ENCODE measurements around the gene SGSH.

The SGSH gene

GRCh38 chr17:80236911-80237310 lies 16.8 kb upstream of the SGSH start:
- Histone ChIP-seq H3K9me3 (ENCODE audit: insufficient read depth, low read depth, low read length) (peaks cover 6% of the 10 kb centered on the region; the same call in 1 of the 2 replicates), H2AFZ (ENCODE audit: low read length) (no peak overlapping the region), H3F3A (ENCODE audit: low read depth) (no peaks in the 10 kb centered on the region), H3K4me2 (ENCODE audit: low read depth, low read length, poor library complexity, severe bottlenecking) (no peak overlapping the region), H3K36me3 (ENCODE audit: insufficient read depth, low read length) (no peaks in the 10 kb centered on the region), H3K9me2 (replicated peaks; ENCODE audit: low read depth, low read length) (no peaks in the 10 kb centered on the region), H3K4me1 (ENCODE audit: insufficient read depth, low read length, poor library complexity, severe bottlenecking) (no peaks in the 10 kb centered on the region), H3K79me2 (ENCODE audit: insufficient read depth, low read length) (no peaks in the 10 kb centered on the region), H3K4me3 (ENCODE audit: low read length, poor library complexity, severe bottlenecking) (no peak overlapping the region), H3K9ac (ENCODE audit: low read depth, low read length, poor library complexity, severe bottlenecking) (no peak overlapping the region), H3K27me3 (ENCODE audit: insufficient read depth, low read length, poor library complexity, severe bottlenecking) (no peaks in the 10 kb centered on the region), H4K20me1 (ENCODE audit: insufficient read depth, low read length, poor library complexity, severe bottlenecking) (no peaks in the 10 kb centered on the region)
- TF ChIP-seq EZH2phosphoT487 (IDR thresholded peaks at IDR 0.05; ENCODE audit: borderline replicate concordance) (no peak), CTCF (conservative IDR thresholded peaks at IDR 0.05; ENCODE audit: low read length) (no peak)

- H3K27me3 ChIP-seq (ENCODE audit: insufficient read depth, low read length, poor library complexity, severe bottlenecking) = no peaks in the 10 kb centered on the region
- no peak overlapping the region for H2AFZ ChIP-seq (ENCODE audit: low read length)
- no peak overlapping the region for H3K4me3 ChIP-seq (ENCODE audit: low read length, poor library complexity, severe bottlenecking)
- H3K9me2 ChIP-seq (replicated peaks; ENCODE audit: low read depth, low read length) = no peaks in the 10 kb centered on the region
- H3K4me1 ChIP-seq (ENCODE audit: insufficient read depth, low read length, poor library complexity, severe bottlenecking) = no peaks in the 10 kb centered on the region
- H3K79me2 ChIP-seq (ENCODE audit: insufficient read depth, low read length) = no peaks in the 10 kb centered on the region
- peaks cover 6% of the 10 kb centered on the region; the same call in 1 of the 2 replicates for H3K9me3 ChIP-seq (ENCODE audit: insufficient read depth, low read depth, low read length)
- no peaks in the 10 kb centered on the region for H3F3A ChIP-seq (ENCODE audit: low read depth)
- no peak overlapping the region for H3K4me2 ChIP-seq (ENCODE audit: low read depth, low read length, poor library complexity, severe bottlenecking)
- H3K36me3 ChIP-seq (ENCODE audit: insufficient read depth, low read length) = no peaks in the 10 kb centered on the region
- TF ChIP-seq EZH2phosphoT487 (IDR thresholded peaks at IDR 0.05; ENCODE audit: borderline replicate concordance) (no peak), CTCF (conservative IDR thresholded peaks at IDR 0.05; ENCODE audit: low read length) (no peak)
- no peaks in the 10 kb centered on the region for H4K20me1 ChIP-seq (ENCODE audit: insufficient read depth, low read length, poor library complexity, severe bottlenecking)
- H3K9ac ChIP-seq (ENCODE audit: low read depth, low read length, poor library complexity, severe bottlenecking) = no peak overlapping the region
Observed at GRCh38 chr17:80233202-80233601, 13.1 kb upstream of the SGSH start.

GRCh38 chr17:80232438-80232837 lies 12.3 kb upstream of the SGSH start:
- Histone ChIP-seq H3K9ac (ENCODE audit: low read depth, low read length, poor library complexity, severe bottlenecking) (no peak overlapping the region), H3K4me1 (ENCODE audit: insufficient read depth, low read length, poor library complexity, severe bottlenecking) (no peaks in the 10 kb centered on the region), H3K79me2 (ENCODE audit: insufficient read depth, low read length) (no peaks in the 10 kb centered on the region), H3K9me2 (replicated peaks; ENCODE audit: low read depth, low read length) (no peaks in the 10 kb centered on the region), H4K20me1 (ENCODE audit: insufficient read depth, low read length, poor library complexity, severe bottlenecking) (no peaks in the 10 kb centered on the region), H3K9me3 (ENCODE audit: insufficient read depth, low read depth, low read length) (peaks cover 6% of the 10 kb centered on the region; the same call in 1 of the 2 replicates), H2AFZ (ENCODE audit: low read length) (no peak overlapping the region), H3K27me3 (ENCODE audit: insufficient read depth, low read length, poor library complexity, severe bottlenecking) (no peaks in the 10 kb centered on the region), H3K4me3 (ENCODE audit: low read length, poor library complexity, severe bottlenecking) (no peak overlapping the region), H3K4me2 (ENCODE audit: low read depth, low read length, poor library complexity, severe bottlenecking) (no peak overlapping the region), H3F3A (ENCODE audit: low read depth) (no peaks in the 10 kb centered on the region), H3K36me3 (ENCODE audit: insufficient read depth, low read length) (no peaks in the 10 kb centered on the region)
- TF ChIP-seq EZH2phosphoT487 (IDR thresholded peaks at IDR 0.05; ENCODE audit: borderline replicate concordance) (no peak), CTCF (conservative IDR thresholded peaks at IDR 0.05; ENCODE audit: low read length) (no peak)
